SK-N-SH treated with all-trans-retinoic acid at 6 μM for 48 hours (cell line): ENCODE measurements around the gene GNPDA2.

Source experiments
- ATAC-seq: fragments of 200-7000 bp; cut with Tn5 transposase; 3 replicates; pipeline ENCODE4 v1.9.1; 2020; ENCODE audit warnings: mild to moderate bottlenecking, moderate library complexity
- ARNTL ChIP-seq: fragments of 450-650 bp; formaldehyde crosslinking; IDR thresholded peaks from 2 replicates; pipeline ENCODE4 v1.5.0; 2020; ENCODE audit warnings: low read depth, mild to moderate bottlenecking, moderate library complexity, borderline replicate concordance
- BACH2 ChIP-seq: fragments of 250-450 bp; sonication (Bioruptor Pico); IDR thresholded peaks from 2 replicates; pipeline ENCODE4 v1.9.0; 2021; ENCODE audit warnings: mild to moderate bottlenecking, borderline replicate concordance
- GLIS3 ChIP-seq: fragments of 250-450 bp; sonication (Bioruptor Pico); IDR thresholded peaks from 2 replicates; pipeline ENCODE4 v1.5.0; 2020; ENCODE audit warnings: mild to moderate bottlenecking, moderate library complexity
- ISL1 ChIP-seq: fragments of 250-450 bp; sonication (Bioruptor Pico); IDR thresholded peaks from 2 replicates; pipeline ENCODE4 v2.1.2; 2022; ENCODE audit warnings: mild to moderate bottlenecking, moderate library complexity
- OSR1 ChIP-seq: fragments of 250-450 bp; sonication (Bioruptor Pico); IDR thresholded peaks from 2 replicates; pipeline ENCODE4 v1.8.0; 2022; ENCODE audit warnings: moderate library complexity, mild to moderate bottlenecking, inconsistent platforms
- PPARA ChIP-seq: fragments of 250-450 bp; sonication (Bioruptor Pico); IDR thresholded peaks from 2 replicates; pipeline ENCODE4 v1.5.0; 2020; ENCODE audit warnings: mild to moderate bottlenecking, borderline replicate concordance
- RARB ChIP-seq: fragments of 250-450 bp; sonication (Bioruptor Pico); IDR thresholded peaks from 2 replicates; pipeline ENCODE4 v1.8.0; 2021; ENCODE audit warnings: mild to moderate bottlenecking, moderate library complexity
- SNAI2 ChIP-seq: fragments of 250-450 bp; sonication (Bioruptor Pico); IDR thresholded peaks from 2 replicates; pipeline ENCODE4 v1.5.0; 2020; ENCODE audit warnings: mild to moderate bottlenecking, moderate library complexity
- ZC3H10 ChIP-seq: fragments of 250-450 bp; sonication (Bioruptor Pico); IDR thresholded peaks from 2 replicates; pipeline ENCODE4 v1.5.1; 2021; ENCODE audit warnings: mild to moderate bottlenecking, moderate library complexity
- ZNF70 ChIP-seq: fragments of 450-650 bp; formaldehyde crosslinking; IDR thresholded peaks from 2 replicates; pipeline ENCODE4 v1.5.0; 2020; ENCODE audit warnings: mild to moderate bottlenecking, moderate library complexity
- ZNF8 ChIP-seq: fragments of 450-650 bp; formaldehyde crosslinking; IDR thresholded peaks from 2 replicates; pipeline ENCODE4 v1.5.0; 2020; ENCODE audit warnings: mild to moderate bottlenecking, moderate library complexity
- TF ChIP-seq, protein P1 (sequence below): fragments of 250-450 bp; sonication (Bioruptor Pico); IDR thresholded peaks from 2 replicates; pipeline ENCODE4 v1.5.1; 2020; ENCODE audit warnings: low read depth, mild to moderate bottlenecking, moderate library complexity
- TF ChIP-seq, protein P2 (sequence below): fragments of 250-450 bp; sonication (Bioruptor Pico); IDR thresholded peaks from 2 replicates; pipeline ENCODE4 v1.5.0; 2020; ENCODE audit warnings: mild to moderate bottlenecking, moderate library complexity
- TF ChIP-seq, protein P3 (sequence below): fragments of 250-450 bp; sonication (Bioruptor Pico); IDR thresholded peaks from 2 replicates; pipeline ENCODE4 v1.8.0; 2020; ENCODE audit warnings: mild to moderate bottlenecking, moderate library complexity, borderline replicate concordance
- TF ChIP-seq, protein P4 (sequence below): fragments of 250-450 bp; sonication (Bioruptor Pico); IDR thresholded peaks from 2 replicates; pipeline ENCODE4 v1.5.1; 2021; ENCODE audit warnings: mild to moderate bottlenecking, moderate library complexity

The GNPDA2 gene

DNA sequence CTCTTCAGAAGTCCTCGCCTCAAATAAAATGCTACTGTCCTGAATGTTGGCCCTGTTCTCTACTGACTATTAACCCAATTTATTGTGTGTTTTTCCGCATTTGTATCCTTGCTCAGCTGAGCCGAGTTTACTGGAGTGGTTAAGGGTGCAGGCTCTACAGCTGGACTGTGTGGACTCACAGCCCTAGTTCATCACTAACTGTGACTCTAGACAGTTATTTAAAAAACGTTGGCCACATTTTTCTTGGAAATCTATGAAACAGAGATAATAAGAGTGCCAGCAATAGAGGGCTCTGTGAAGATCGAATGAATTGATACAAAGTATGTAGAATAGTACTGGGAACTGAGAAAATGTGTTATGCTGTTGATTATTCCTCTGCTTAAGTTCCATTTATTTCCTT, 51.0 kb downstream of the GNPDA2 start:
- TF ChIP-seq GLIS3 (CRISPR knock-in tag) (no peak), ZNF70 (CRISPR knock-in tag) (no peak), ZNF8 (CRISPR knock-in tag) (no peak)
- TF ChIP-seq, protein P1, sequence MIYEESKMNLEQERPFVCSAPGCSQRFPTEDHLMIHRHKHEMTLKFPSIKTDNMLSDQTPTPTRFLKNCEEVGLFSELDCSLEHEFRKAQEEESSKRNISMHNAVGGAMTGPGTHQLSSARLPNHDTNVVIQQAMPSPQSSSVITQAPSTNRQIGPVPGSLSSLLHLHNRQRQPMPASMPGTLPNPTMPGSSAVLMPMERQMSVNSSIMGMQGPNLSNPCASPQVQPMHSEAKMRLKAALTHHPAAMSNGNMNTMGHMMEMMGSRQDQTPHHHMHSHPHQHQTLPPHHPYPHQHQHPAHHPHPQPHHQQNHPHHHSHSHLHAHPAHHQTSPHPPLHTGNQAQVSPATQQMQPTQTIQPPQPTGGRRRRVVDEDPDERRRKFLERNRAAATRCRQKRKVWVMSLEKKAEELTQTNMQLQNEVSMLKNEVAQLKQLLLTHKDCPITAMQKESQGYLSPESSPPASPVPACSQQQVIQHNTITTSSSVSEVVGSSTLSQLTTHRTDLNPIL (CRISPR knock-in tag): no peak
- ATAC-seq: no peak

DNA sequence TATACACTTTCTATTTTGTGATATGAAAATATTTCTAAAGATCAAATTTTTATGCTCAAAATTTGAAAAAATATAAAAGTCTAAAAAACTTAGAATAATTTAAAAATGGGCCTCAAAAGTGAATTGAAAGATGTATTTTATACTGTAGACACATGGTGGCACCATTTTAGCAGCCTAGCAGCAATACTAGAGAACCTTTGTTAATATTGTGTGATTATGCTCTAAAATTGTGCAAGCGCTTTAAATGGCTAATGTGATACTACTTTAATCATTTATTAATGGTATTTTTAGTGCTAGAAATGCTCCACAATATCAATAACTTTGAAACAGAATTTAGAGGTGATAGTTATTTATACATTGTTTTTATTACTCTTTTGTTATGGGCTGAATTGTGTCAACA, 51.9 kb downstream of the GNPDA2 start:
- TF ChIP-seq, protein P2, sequence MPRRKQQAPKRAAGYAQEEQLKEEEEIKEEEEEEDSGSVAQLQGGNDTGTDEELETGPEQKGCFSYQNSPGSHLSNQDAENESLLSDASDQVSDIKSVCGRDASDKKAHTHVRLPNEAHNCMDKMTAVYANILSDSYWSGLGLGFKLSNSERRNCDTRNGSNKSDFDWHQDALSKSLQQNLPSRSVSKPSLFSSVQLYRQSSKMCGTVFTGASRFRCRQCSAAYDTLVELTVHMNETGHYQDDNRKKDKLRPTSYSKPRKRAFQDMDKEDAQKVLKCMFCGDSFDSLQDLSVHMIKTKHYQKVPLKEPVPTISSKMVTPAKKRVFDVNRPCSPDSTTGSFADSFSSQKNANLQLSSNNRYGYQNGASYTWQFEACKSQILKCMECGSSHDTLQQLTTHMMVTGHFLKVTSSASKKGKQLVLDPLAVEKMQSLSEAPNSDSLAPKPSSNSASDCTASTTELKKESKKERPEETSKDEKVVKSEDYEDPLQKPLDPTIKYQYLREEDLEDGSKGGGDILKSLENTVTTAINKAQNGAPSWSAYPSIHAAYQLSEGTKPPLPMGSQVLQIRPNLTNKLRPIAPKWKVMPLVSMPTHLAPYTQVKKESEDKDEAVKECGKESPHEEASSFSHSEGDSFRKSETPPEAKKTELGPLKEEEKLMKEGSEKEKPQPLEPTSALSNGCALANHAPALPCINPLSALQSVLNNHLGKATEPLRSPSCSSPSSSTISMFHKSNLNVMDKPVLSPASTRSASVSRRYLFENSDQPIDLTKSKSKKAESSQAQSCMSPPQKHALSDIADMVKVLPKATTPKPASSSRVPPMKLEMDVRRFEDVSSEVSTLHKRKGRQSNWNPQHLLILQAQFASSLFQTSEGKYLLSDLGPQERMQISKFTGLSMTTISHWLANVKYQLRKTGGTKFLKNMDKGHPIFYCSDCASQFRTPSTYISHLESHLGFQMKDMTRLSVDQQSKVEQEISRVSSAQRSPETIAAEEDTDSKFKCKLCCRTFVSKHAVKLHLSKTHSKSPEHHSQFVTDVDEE (CRISPR knock-in tag): no peak
- TF ChIP-seq ARNTL (CRISPR knock-in tag) (no peak), ZC3H10 (CRISPR knock-in tag) (no peak), ISL1 (CRISPR knock-in tag) (no peak)

DNA sequence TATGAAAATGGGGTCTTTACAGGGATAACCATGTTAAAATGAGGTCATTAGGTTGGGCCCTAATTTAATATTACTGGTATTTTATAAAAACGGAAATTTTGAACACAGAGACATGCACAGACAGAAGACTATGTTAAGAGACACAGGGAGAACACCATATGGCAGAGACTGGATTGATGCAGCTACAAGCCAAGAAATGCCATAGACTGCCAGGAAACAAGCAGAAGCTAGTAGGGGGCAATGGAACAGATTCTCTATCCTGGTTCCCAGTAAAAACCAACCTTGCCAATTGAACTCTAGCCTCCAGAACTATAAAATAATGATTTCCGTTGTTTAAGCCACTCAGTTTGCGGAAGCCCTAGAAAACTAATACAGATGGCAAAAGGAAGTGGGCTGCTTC, 54.7 kb downstream of the GNPDA2 start:
- TF ChIP-seq ISL1 (CRISPR knock-in tag): no peak
- TF ChIP-seq RARB (CRISPR knock-in tag): no peak
- TF ChIP-seq, protein P3, sequence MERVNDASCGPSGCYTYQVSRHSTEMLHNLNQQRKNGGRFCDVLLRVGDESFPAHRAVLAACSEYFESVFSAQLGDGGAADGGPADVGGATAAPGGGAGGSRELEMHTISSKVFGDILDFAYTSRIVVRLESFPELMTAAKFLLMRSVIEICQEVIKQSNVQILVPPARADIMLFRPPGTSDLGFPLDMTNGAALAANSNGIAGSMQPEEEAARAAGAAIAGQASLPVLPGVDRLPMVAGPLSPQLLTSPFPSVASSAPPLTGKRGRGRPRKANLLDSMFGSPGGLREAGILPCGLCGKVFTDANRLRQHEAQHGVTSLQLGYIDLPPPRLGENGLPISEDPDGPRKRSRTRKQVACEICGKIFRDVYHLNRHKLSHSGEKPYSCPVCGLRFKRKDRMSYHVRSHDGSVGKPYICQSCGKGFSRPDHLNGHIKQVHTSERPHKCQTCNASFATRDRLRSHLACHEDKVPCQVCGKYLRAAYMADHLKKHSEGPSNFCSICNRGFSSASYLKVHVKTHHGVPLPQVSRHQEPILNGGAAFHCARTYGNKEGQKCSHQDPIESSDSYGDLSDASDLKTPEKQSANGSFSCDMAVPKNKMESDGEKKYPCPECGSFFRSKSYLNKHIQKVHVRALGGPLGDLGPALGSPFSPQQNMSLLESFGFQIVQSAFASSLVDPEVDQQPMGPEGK (CRISPR knock-in tag): no peak
- TF ChIP-seq BACH2: no peak
- TF ChIP-seq ZNF70 (CRISPR knock-in tag): no peak
- TF ChIP-seq SNAI2 (CRISPR knock-in tag): no peak
- TF ChIP-seq, protein P4, sequence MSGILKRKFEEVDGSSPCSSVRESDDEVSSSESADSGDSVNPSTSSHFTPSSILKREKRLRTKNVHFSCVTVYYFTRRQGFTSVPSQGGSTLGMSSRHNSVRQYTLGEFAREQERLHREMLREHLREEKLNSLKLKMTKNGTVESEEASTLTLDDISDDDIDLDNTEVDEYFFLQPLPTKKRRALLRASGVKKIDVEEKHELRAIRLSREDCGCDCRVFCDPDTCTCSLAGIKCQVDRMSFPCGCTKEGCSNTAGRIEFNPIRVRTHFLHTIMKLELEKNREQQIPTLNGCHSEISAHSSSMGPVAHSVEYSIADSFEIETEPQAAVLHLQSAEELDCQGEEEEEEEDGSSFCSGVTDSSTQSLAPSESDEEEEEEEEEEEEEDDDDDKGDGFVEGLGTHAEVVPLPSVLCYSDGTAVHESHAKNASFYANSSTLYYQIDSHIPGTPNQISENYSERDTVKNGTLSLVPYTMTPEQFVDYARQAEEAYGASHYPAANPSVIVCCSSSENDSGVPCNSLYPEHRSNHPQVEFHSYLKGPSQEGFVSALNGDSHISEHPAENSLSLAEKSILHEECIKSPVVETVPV (CRISPR knock-in tag): no peak
- TF ChIP-seq, protein P1 (CRISPR knock-in tag): no peak
- TF ChIP-seq ZC3H10 (CRISPR knock-in tag): no peak
- TF ChIP-seq OSR1 (CRISPR knock-in tag): no peak
- TF ChIP-seq ARNTL (CRISPR knock-in tag): no peak
- TF ChIP-seq, protein P2 (CRISPR knock-in tag): no peak
- TF ChIP-seq ZNF8 (CRISPR knock-in tag): no peak
- no peak for TF ChIP-seq PPARA (CRISPR knock-in tag)
- ATAC-seq: no peak

More for the DNA sequence above, 51.9 kb downstream of the GNPDA2 start:
- ATAC-seq: no peak
